HepG2 (cell line): ENCODE results near the gene MEAK7. TPM values are rescaled to one million over a fixed set of nuclear protein-coding genes. Genes with fewer than 3 reads are reported as not detected.

Experiments used
- BHLHE40 ChIP-seq: IDR thresholded peaks from 2 replicates; pipeline ENCODE4 v1.6.1; 2011; ENCODE audit warnings: low read length, improper control_type of control experiment
- CCDC6 ChIP-seq: sonication (generic); formaldehyde crosslinking; IDR thresholded peaks from 2 replicates; pipeline ENCODE4 v1.8.1; 2022; ENCODE audit warnings: mild to moderate bottlenecking, missing genetic modification reagents, moderate library complexity
- E2F5 ChIP-seq: sonication (generic); formaldehyde crosslinking; conservative IDR thresholded peaks from 2 replicates; pipeline ENCODE4 v1.4.0; 2020; ENCODE audit warnings: missing genetic modification reagents
- GRHL1 ChIP-seq: sonication (generic); formaldehyde crosslinking; conservative IDR thresholded peaks from 2 replicates; pipeline ENCODE4 v1.8.0; 2022; ENCODE audit warnings: missing genetic modification reagents
- HIC2 ChIP-seq: sonication (generic); formaldehyde crosslinking; IDR thresholded peaks from 2 replicates; pipeline ENCODE4 v1.9.0; 2022; ENCODE audit warnings: low read depth, missing genetic modification reagents
- HNF4A ChIP-seq: sonication (generic); formaldehyde crosslinking; IDR thresholded peaks from 2 replicates; pipeline ENCODE4 v1.4.0; 2020; ENCODE audit warnings: missing genetic modification reagents
- IRF1 ChIP-seq: sonication (generic); formaldehyde crosslinking; IDR thresholded peaks from 2 replicates; pipeline ENCODE4 v1.4.0; 2020; ENCODE audit warnings: low read depth, mild to moderate bottlenecking, missing genetic modification reagents
- PAXIP1 ChIP-seq: sonication (generic); formaldehyde crosslinking; conservative IDR thresholded peaks from 2 replicates; pipeline ENCODE4 v1.4.0; 2020; ENCODE audit warnings: mild to moderate bottlenecking, missing genetic modification reagents, moderate library complexity
- STAG1 ChIP-seq: sonication (generic); formaldehyde crosslinking; IDR thresholded peaks from 2 replicates; pipeline ENCODE4 v1.4.0; 2020; ENCODE audit warnings: missing genetic modification reagents
- ZBTB26 ChIP-seq: IDR thresholded peaks from 2 replicates; pipeline ENCODE4 v1.6.1; 2016; ENCODE audit warnings: missing compliant biosample characterization, missing genetic modification reagents, borderline replicate concordance
- ZFP37 ChIP-seq: sonication (generic); formaldehyde crosslinking; IDR thresholded peaks from 2 replicates; pipeline ENCODE4 v1.4.0; 2020; ENCODE audit warnings: missing genetic modification reagents, borderline replicate concordance
- ZMYM2 ChIP-seq: sonication (generic); formaldehyde crosslinking; IDR thresholded peaks from 2 replicates; pipeline ENCODE4 v1.8.0; 2022; ENCODE audit warnings: mild to moderate bottlenecking, missing genetic modification reagents
- ZNF20 ChIP-seq: sonication (generic); formaldehyde crosslinking; IDR thresholded peaks from 2 replicates; pipeline ENCODE4 v1.4.0; 2020; ENCODE audit warnings: mild to moderate bottlenecking, moderate library complexity, missing genetic modification reagents
- ZNF563 ChIP-seq: sonication (generic); formaldehyde crosslinking; IDR thresholded peaks from 2 replicates; pipeline ENCODE4 v1.8.0; 2022; ENCODE audit warnings: mild to moderate bottlenecking, moderate library complexity, missing genetic modification reagents
- ZNF704 ChIP-seq: sonication (generic); formaldehyde crosslinking; IDR thresholded peaks from 2 replicates; pipeline ENCODE4 v1.8.1; 2023; ENCODE audit warnings: mild to moderate bottlenecking, inconsistent platforms, moderate library complexity, missing genetic modification reagents, borderline replicate concordance
- ZNF841 ChIP-seq: sonication (generic); formaldehyde crosslinking; IDR thresholded peaks from 2 replicates; pipeline ENCODE4 v1.8.1; 2023; ENCODE audit warnings: missing genetic modification reagents, borderline replicate concordance
- ZNF850 ChIP-seq: sonication (generic); formaldehyde crosslinking; conservative IDR thresholded peaks from 2 replicates; pipeline ENCODE4 v1.9.0; 2021; ENCODE audit warnings: mild to moderate bottlenecking, missing genetic modification reagents
- ZSCAN22 ChIP-seq: sonication (generic); formaldehyde crosslinking; IDR thresholded peaks from 2 replicates; pipeline ENCODE4 v1.4.0; 2020; ENCODE audit warnings: mild to moderate bottlenecking, missing genetic modification reagents
- polyA plus RNA-seq, 8 experiments: library from polyadenylated mRNA; depleted of rRNA in 3 of 8; stranded (reverse) in 7 of 8; unstranded in 1 of 8; fragments of >200 nt; fragmentation: Illumina TruSeq in 4 of 8; extraction: Trizol in 4 of 8; gene quantifications; 2 replicates each; pipeline versions ENCODE4 v1.2.1 to v1.2.3, GENCODE V29; 2011 to 2016; ENCODE audit warnings: low read depth in 4 of 8, missing spikeins in 1 of 8, mixed read lengths in 1 of 8; ENCODE audit not compliant: insufficient read depth in 1 of 8
- total RNA-seq, 5 experiments: library from RNA; depleted of rRNA; stranded (reverse); fragments of >200 nt; fragmentation: Illumina TruSeq; extraction: Trizol; gene quantifications; 2 replicates each; pipeline ENCODE4 v1.2.3, GENCODE V29; 2016; ENCODE audit warnings: low read depth in 1 of 5

The MEAK7 gene
- total and polyA plus RNA-seq, 2 of the 13 experiments (the other 11 are each of a cell fraction or from before 2014, with no cell fraction given), result 11.8 to 14.7 TPM

GRCh38 chr16:84475643-84476240 is 28.7 kb downstream of the MEAK7 start (continued):
- TF ChIP-seq GRHL1 (CRISPR knock-in tag), result no peak
- TF ChIP-seq ZBTB26, result no peak
- TF ChIP-seq ZMYM2 (CRISPR knock-in tag), result no peak
- peak; percentile 63 for TF ChIP-seq HNF4A (CRISPR knock-in tag)
- no peak for TF ChIP-seq HIC2
- no peak for TF ChIP-seq ZNF841 (CRISPR knock-in tag)
- no peak for TF ChIP-seq ZNF563
- TF ChIP-seq IRF1, result no peak
- 0 out of 2 replicates have a peak, but pooled peaks have one; percentile 54 for TF ChIP-seq ZFP37 (CRISPR knock-in tag)
- TF ChIP-seq CCDC6, result no peak
- no peak for TF ChIP-seq E2F5 (CRISPR knock-in tag)
- TF ChIP-seq ZNF704 (CRISPR knock-in tag), result no peak
- peak; percentile 45; the same call in 1 of the 2 replicates for TF ChIP-seq PAXIP1 (CRISPR knock-in tag)
- TF ChIP-seq ZNF850, result no peak
- TF ChIP-seq STAG1, result peak; percentile 23; the same call in 1 of the 2 replicates
- TF ChIP-seq ZNF20 (CRISPR knock-in tag), result no peak
- no peak for TF ChIP-seq BHLHE40
- TF ChIP-seq ZSCAN22 (CRISPR knock-in tag), result no peak
